Activated T-helper 1 cell treated with anti-CD3 and anti-CD28 coated beads, Interleukin-12 subunit alpha, Interleukin-12 subunit beta, Interleukin-2, Interleukin-4 antibody, amounts not matched to agents 30 ng/mL and 10 ng/mL and 1 ng/mL, durations not matched to agents 14 hours and 24 hours and 36 hours (primary cell): ENCODE results near the gene RAB27B. TPM values are rescaled to one million over a fixed set of nuclear protein-coding genes. Genes with fewer than 3 reads are reported as not detected.

Source experiments
- DNase-seq: peaks from one replicate; pipeline ENCODE4 v3.0.0; 2021; ENCODE audit warnings: low spot score
- H3K27ac Mint-ChIP-seq: one replicate; pipeline ENCODE4 v1.8.0; 2021; ENCODE audit warnings: mild to moderate bottlenecking, mixed read lengths
- H3K27me3 Mint-ChIP-seq: one replicate; pipeline ENCODE4 v1.8.0; 2022; ENCODE audit warnings: mild to moderate bottlenecking, moderate library complexity, mixed read lengths; ENCODE audit not compliant: insufficient read depth
- H3K36me3 Mint-ChIP-seq: one replicate; pipeline ENCODE4 v1.8.0; 2021; ENCODE audit warnings: low read depth, mixed read lengths
- H3K4me1 Mint-ChIP-seq: one replicate; pipeline ENCODE4 v1.8.0; 2021; ENCODE audit warnings: low read depth, mixed read lengths
- H3K4me3 Mint-ChIP-seq: one replicate; pipeline ENCODE4 v1.8.0; 2021; ENCODE audit warnings: mild to moderate bottlenecking, moderate library complexity, mixed read lengths
- H3K9me3 Mint-ChIP-seq: one replicate; pipeline ENCODE4 v1.8.0; 2021; ENCODE audit warnings: mixed read lengths
- intact Hi-C: fragments of 100-400 bp; cut with micrococcal nuclease; formaldehyde crosslinking; loops from one replicate; pipeline ENCODE4 v1.15.1; 2024
- total RNA-seq: library from RNA; stranded (reverse); gene quantifications from 2 replicates; pipeline ENCODE4 v1.2.3, GENCODE V29; 2022

The RAB27B gene
- total RNA-seq, 1 donor from 2014 or later: 0.21 TPM

DNA sequence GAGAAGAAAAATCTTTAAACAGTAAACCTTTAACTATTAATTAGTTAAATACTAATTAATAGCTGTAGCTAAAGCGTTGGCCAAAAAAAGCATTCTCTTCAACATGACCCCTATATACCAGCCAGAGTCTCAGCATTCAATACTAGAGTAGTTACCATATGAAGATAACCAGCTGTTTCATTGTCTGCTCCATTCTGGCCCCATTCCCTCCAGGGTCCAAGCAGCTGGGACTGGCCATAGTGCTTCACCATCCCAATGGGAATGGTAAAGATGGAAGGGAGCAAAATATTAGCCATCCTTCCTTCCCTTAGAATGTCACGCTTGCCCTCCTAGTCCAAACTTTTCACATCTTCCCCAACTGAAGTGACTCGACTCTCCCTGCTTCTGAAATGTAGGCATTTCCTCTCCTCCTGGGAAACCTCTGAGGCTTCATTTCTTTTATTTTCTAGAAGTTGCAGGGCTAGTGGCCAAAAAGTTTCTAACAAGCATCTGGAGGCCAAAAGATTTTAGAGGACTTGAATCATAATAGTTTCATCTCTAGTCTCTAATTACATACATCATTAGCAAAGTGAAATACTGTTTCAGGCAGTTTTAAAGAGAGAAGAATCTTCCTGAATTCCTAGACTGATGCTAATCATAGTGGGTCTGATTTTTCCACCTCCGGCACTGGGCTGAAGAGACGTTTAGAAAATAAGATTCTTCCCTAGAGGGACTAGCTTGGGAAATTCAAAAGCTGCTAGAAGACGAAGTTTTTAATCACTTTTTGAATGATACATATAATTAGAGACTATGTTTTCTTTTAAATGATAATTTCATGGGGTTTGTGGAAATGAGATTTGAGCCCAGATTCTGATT is 78.3 kb downstream of the RAB27B start:
- no peak for DNase-seq
- Mint-ChIP-seq H3K9me3 (no peaks in the 10 kb centered on the region), H3K36me3 (no peaks in the 10 kb centered on the region), H3K27ac (no peak overlapping the region), H3K27me3 (peaks cover 2% of the 10 kb centered on the region), H3K4me3 (no peak overlapping the region), H3K4me1 (no peaks in the 10 kb centered on the region)
- intact Hi-C loops: no loop called here

DNA sequence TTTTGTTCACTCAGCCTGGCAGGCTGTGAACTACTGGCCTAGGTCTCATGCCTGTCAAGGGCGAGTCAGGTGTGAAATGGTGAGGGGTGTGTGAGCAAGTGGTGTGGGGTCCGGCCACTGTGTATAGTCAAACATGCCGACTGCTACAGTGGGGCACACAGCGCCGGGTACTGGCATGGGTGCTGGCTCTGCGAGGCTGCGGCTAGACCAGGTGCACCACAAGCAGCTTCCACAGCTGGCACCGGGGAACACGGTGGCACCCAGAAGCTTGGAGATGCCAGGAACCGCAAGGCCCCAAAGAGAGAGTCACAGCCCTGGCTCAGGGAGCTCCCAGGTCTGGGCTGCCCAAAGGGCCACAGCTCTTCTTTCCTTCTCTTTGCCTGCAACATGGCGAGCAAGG is 81.3 kb downstream of the RAB27B start:
- no peak overlapping the region for H3K27ac Mint-ChIP-seq

DNA sequence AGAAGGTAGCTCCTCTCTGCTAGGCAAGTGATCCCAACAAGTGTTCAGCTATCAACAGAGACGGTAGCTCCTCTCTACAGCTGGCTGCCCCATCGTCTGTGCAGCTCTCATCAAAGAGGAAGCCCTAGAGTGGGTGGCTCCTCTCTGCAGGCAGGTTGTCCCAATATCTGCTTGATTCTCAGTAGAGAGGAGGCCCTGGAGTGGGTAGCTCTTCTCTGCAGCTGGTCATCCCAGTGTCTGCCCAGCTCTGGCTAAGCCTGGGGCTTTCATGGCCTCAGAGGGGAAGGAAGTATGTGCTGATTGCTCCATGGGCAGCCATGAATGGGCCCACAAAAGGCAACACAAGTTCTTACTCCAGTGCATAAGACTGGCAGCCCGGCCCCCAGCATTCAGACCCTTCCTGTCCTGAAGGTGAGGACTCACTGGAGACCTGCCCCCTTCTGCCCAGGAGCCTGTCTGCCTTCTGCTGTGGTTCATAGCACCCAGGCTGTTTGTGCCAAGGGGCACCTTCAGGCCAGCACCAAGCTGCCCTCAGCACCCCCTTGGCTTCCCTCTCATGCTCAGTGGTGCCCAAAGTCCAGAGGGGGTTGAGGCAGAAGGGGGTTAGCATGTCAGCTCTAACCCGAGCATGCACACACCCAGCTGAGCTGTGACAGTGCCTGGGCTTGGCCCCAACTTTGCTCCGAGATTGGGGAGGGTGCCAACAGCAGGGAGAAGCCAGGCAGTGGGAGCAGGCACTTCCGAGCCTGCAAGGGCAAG is 82.1 kb downstream of the RAB27B start:
- Mint-ChIP-seq H3K4me1 (no peaks in the 10 kb centered on the region), H3K27me3 (peaks cover 2% of the 10 kb centered on the region)
- intact Hi-C loops: no loop called here

More for the DNA sequence above, 81.3 kb downstream of the RAB27B start:
- DNase-seq: no peak
- Mint-ChIP-seq H3K9me3 (no peaks in the 10 kb centered on the region), H3K4me3 (no peak overlapping the region), H3K36me3 (no peaks in the 10 kb centered on the region), H3K4me1 (no peaks in the 10 kb centered on the region), H3K27me3 (peaks cover 2% of the 10 kb centered on the region)
- intact Hi-C loops: no loop called here

DNA sequence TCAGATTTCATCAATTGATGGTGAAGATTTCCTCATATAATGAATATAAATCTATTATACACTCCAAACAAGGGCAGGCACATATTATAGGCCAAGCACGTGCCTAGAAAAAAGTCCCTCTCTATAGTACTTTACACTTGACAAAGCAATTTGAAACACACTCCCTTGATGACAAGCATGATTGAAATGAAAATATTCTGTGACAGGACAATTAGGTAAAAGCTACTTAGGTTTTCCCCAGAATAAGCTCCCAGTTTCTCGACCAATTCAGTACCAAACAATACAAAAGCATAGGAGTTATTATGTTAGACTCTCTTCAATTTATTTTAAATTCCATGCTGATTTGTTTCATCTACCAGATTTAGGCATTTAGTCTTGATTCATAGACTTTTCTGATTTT is 83.3 kb downstream of the RAB27B start:
- H3K4me1 Mint-ChIP-seq: no peaks in the 10 kb centered on the region
- H3K27ac Mint-ChIP-seq: no peak overlapping the region
- no peaks in the 10 kb centered on the region for H3K36me3 Mint-ChIP-seq
- H3K4me3 Mint-ChIP-seq: no peak overlapping the region
- H3K9me3 Mint-ChIP-seq: no peaks in the 10 kb centered on the region
- peaks cover 2% of the 10 kb centered on the region for H3K27me3 Mint-ChIP-seq
- intact Hi-C loops: no loop called here
- DNase-seq: no peak

More for the DNA sequence above, 82.1 kb downstream of the RAB27B start:
- no peak for DNase-seq
- Mint-ChIP-seq H3K36me3 (no peaks in the 10 kb centered on the region), H3K9me3 (no peaks in the 10 kb centered on the region), H3K27ac (no peak overlapping the region), H3K4me3 (no peak overlapping the region)

DNA sequence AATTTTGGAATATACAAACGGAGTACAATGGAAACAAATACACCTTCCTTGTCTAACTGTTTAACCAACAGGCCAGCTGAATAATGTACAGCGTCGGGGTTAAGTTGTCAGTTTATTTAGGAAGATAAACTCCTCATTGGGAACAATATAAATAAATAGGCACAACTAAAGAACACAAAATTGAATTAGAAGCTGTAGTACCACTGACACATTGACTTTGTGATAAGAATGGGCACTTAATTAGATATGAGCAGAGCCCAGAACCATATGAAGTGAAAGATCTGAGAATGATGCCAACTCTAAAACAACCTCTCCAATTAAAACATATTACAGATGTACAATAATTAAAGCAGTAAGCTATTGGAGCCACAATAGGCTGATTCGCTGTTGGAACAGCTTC is 86.5 kb downstream of the RAB27B start:
- Mint-ChIP-seq H3K4me1 (no peaks in the 10 kb centered on the region), H3K9me3 (no peaks in the 10 kb centered on the region), H3K36me3 (no peaks in the 10 kb centered on the region), H3K4me3 (no peak overlapping the region), H3K27ac (no peak overlapping the region), H3K27me3 (no peaks in the 10 kb centered on the region)
- intact Hi-C loops: no loop called here
- no peak for DNase-seq

DNA sequence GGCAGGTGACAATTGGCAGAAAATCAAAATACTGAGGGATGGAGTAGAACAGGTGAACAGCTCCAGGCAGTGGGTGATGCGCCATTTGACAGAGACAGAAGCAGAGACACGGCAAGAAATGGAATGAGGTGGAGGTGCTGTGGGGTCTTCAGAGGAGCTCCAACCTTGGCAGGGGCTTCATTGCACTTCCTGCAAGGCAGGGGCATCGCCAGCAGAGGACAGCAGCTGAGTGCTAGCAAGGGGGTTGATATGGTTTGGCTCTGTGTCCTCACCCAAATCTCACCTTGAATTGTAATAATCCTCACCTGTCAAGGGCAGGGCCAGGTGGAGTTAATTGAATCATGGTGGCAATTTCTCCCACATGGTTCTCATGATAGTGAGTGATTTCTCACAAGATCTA is 88.2 kb downstream of the RAB27B start:
- Mint-ChIP-seq H3K9me3 (no peaks in the 10 kb centered on the region), H3K4me3 (no peak overlapping the region), H3K4me1 (no peaks in the 10 kb centered on the region), H3K27me3 (no peaks in the 10 kb centered on the region), H3K36me3 (no peaks in the 10 kb centered on the region), H3K27ac (no peak overlapping the region)
- intact Hi-C loops: no loop called here
- no peak for DNase-seq

DNA sequence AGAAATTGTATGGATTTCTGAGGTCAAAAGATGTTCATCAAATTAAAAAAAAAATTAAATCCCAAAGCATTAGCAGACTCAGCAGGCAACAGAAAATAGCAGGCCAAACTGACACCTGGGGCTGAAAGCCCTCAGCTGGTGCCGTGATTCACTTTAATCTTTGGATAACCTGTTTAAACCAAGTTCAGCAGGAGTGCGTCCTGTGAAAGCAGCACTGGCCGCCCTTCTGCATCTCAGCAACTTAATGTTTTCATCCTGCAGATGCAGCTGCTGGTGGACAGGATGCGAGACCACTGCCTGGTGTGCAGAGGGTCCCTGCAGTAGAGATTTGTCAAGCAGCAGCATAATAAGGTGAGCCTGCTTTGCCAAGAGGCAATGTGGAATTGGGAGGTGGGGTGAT is 89.8 kb downstream of the RAB27B start:
- DNase-seq: no peak
- Mint-ChIP-seq H3K9me3 (no peaks in the 10 kb centered on the region), H3K27ac (no peak overlapping the region), H3K27me3 (no peaks in the 10 kb centered on the region), H3K4me3 (no peak overlapping the region), H3K36me3 (no peaks in the 10 kb centered on the region), H3K4me1 (no peaks in the 10 kb centered on the region)
- intact Hi-C loops: no loop called here

DNA sequence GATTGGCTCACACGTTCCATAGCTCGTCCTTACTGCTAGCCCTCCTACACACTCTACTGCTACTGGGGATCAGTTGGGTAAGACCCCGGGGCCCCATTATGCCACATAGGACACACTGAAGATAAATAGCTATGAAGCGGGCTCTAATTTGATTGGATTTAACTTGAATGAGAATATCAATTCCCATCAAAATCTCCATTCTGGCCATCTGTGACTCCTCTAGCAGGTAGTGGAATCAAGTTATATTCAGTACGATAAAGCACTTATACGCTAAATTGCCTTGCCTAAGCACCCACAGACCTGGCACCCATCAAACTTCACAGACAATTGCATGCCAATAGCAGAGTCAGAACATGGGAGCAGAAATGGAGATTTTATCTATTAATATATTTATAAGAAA is 91.1 kb downstream of the RAB27B start:
- Mint-ChIP-seq H3K9me3 (no peaks in the 10 kb centered on the region), H3K4me3 (no peak overlapping the region), H3K4me1 (no peaks in the 10 kb centered on the region), H3K27ac (no peak overlapping the region), H3K27me3 (no peaks in the 10 kb centered on the region), H3K36me3 (no peaks in the 10 kb centered on the region)
- DNase-seq: no peak
- intact Hi-C loops: no loop called here

DNA sequence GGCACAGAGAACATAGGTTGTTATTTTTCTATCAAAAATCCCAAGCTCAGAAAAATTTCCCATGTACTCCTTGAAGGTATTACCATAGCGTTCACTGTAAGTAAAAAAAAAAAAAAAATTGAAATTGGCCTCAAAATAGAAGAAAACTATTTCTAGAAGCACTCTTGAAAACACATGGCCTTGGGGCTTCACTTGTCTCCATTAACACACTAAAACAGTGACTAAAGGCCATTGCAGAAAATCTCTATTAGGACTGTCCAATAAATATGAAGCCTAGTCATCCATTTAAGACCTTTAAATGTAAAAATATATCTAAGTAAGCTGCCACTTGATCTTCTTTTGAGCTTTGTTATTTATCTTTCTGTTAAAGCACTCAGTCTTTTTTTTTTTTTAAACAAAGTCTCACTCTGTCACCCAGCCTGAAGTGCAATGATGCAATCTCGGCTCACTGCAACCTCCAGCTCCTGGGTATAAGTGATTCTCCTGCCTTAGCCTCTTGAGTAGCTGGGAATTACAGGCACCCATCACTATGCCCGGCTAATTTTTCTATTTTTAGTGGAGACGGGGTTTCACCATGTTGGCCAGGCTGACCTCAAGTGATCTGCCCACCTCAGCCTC is 95.2 kb downstream of the RAB27B start:
- no peaks in the 10 kb centered on the region for H3K4me1 Mint-ChIP-seq
- no peak overlapping the region for H3K4me3 Mint-ChIP-seq
- intact Hi-C loops: no loop called here
- H3K9me3 Mint-ChIP-seq: no peaks in the 10 kb centered on the region
- H3K36me3 Mint-ChIP-seq: no peaks in the 10 kb centered on the region
- DNase-seq: no peak
- no peak overlapping the region for H3K27ac Mint-ChIP-seq
- H3K27me3 Mint-ChIP-seq: no peaks in the 10 kb centered on the region

DNA sequence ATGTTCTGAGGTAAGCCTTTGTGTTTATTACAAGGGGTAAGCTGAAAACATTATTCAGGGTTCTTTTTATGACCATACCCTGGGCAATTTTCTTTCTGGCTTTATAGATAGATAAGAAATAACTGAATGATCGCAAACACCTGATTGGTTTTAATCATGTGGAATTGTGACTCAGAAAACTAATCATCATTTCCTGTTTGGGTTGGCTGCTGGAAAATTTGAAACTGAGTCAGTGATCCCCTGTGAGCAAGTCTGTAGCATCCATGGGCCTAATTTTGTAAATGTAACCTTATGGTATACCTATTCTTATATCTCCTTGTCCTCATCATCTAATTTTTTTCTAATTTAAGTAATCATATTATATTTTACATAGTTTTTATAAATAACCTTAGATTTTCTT is 96.7 kb downstream of the RAB27B start:
- Mint-ChIP-seq H3K27ac (no peak overlapping the region), H3K36me3 (no peaks in the 10 kb centered on the region), H3K4me3 (no peak overlapping the region), H3K4me1 (no peaks in the 10 kb centered on the region), H3K27me3 (no peaks in the 10 kb centered on the region), H3K9me3 (no peaks in the 10 kb centered on the region)
- DNase-seq: no peak
- intact Hi-C loops: no loop called here

DNA sequence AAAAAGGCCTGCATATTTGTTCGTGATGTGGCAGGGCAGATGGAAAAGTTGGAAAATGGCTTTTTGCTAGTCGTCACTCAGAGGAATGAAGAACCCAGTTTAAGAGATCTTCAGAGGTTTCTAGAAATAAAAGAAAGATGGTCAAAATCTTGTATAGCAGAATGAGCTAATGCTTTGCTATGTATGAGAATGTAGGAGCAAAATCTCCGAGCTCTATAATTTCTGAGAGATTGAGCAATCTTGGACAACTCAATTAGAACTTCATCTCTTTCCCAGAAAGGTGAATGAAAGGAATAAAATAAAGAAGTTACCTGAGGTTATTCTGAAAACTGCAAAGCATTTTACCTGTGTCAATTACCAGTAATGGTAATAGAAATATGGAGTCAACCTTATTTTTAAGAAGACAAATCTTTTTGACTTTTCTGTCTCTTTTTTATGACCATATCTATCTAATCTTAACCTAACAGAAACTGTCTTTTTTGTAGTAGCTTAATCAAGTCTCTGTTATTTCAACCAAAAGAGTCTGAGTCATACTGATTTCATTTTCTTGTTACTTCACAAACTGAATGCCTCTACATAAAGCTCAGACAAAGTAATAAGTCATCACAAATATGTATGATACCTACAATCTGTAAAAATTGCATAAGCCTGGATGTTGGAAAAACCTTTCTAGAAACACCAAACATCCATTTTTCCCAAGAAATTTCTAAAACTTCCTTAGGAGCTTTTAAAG is 98.5 kb downstream of the RAB27B start:
- no peaks in the 10 kb centered on the region for H3K36me3 Mint-ChIP-seq
- no peak for DNase-seq
- H3K9me3 Mint-ChIP-seq: no peaks in the 10 kb centered on the region
- no peak overlapping the region for H3K27ac Mint-ChIP-seq
- no peaks in the 10 kb centered on the region for H3K4me1 Mint-ChIP-seq
- no peak overlapping the region for H3K4me3 Mint-ChIP-seq
- intact Hi-C loops: no loop called here
- no peaks in the 10 kb centered on the region for H3K27me3 Mint-ChIP-seq

DNA sequence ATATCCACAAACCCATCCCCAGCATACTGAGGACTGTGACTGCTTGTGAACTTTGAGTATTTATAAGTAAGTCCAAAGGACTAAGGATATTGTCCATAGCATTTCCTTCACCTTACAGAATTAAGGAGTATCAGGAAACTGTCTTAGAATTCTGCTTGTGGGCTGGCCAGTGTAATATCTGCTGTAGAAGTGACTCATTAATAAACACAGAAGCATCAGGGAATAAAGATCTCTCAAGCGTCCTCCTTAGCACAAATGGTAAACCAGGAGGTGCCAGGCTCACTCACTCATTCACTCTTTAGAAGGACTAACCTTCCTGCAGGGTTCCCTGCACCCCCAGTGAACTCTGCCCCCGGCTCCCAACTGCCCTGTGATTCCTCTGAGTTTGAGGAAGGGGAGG is 100.0 kb downstream of the RAB27B start:
- Mint-ChIP-seq H3K36me3 (no peaks in the 10 kb centered on the region), H3K4me1 (no peaks in the 10 kb centered on the region), H3K27ac (no peak overlapping the region), H3K9me3 (no peaks in the 10 kb centered on the region), H3K4me3 (no peak overlapping the region), H3K27me3 (no peaks in the 10 kb centered on the region)
- intact Hi-C loops: no loop called here
- no peak for DNase-seq
